Stimulated activated CD8-positive, alpha-beta memory T cell treated with anti-CD3 and anti-CD28 coated beads, Interleukin-15, amount 100 ng/mL, for 24 hours (primary cell): ENCODE data around the gene DGKG.

ENCODE experiments used
- DNase-seq: peaks from one replicate; pipeline ENCODE4 v3.0.0-alpha.2; 2020; ENCODE audit warnings: low read depth

DGKG gene

DNA sequence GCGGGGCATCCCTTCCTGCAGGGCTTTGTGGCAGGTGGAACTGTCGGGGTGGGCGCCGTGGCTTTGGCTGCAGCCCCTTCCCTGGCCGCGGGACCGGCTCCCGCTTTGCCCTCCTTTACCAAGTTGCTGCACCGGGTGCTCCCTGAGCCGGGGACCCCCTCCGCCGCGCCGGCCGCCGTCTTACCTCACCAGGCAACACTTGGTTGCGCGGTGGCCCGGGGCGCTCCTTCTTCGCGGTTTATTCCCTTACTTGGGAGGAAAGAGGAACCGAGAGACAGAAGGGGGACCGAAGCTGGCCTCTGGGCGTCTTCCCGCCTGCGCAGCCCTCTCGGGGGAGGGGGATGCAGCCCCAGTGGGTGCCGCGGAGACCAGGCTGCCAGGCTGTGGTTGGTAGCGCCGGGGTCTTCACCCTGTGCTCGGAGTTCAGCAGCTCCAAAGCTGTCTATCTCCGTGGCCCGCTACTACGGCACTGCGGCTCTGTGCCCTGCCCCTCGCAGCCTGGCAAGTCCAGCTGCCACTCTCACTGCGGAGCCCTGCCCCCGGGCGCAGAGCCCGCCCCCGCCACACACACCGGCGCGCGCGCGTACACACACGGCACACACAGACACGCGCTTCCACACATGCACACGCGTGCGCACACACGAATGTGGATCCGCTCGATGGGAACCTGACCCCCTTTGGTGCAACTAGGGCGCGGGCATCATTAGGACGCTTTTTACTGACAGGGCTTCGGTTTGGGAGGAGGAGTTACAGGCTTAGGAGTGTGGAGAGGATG lies at the start of gene DGKG:
Gene DGKG, minus strand, starts transcription at position 473 of the 775 bp plus-strand sequence. CDS start 41,775 bp downstream, outside the sequence.
- DNase-seq: no peak

DNA sequence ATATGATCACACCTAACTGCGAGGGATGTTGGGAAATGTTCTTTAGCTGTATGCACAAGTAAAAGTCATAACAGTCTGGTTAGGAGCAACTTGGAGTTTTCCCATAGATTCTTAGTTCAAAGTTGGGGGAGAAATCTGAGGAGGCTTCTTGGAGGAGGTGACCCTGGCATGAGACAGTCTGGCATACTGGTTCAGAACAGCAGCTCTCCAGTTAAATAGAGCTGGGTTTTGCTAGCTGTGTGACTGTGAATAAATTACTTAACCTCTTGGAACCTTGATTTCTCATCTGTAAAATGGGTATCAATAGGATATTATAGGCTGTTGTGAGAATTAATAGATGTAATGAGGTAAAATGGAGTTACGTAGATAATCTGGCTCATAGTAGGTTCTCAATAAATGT lies 49.1 kb upstream of the DGKG start:
- DNase-seq: no peak

DNA sequence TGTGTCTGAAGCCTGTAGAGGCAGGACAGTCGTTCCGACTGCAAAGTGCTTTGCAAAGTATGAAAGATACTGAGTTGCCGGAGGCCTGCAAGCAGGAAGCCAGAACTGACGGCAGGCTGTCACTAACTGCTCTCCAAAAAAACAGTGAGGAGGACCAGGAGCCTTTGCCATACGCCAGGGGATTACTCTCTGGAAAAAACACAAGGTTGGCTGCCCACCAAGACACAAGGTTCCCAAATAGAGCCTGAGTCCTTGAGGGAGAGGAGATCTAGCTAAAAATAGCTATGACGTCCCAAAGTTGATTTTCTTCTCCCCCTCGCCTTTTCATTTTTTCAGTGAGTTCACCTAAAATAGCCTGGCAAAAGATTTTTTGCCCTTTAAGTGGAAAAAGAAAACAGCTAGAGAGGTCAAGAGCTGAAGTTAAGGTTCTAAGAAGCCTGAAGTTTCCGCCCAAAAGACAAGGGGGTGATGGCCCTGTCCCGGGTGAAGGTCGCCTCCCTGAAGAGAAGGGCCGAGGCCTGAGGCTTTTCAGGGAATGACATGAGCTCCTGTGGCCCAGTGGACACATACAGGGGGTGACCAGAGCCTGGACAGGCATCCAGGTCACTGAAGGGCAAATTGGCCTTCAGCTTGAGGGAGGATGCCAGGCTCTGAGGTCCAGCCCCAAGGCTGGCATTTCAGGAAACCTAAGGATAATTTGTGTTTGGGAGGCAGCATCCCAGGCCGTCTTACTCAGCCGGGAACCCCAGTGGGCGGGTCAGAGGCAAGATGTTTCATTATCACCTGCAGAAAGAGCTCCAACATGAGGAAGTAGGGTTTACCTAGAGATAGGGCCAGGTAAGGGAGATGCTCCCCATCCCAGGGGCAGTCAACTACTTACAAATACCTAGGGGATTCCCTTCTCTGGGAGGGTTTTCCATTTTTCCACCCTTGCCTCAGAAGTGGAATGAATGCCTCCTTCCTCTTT lies 44.9 kb upstream of the DGKG start:
- DNase-seq: no peak

DNA sequence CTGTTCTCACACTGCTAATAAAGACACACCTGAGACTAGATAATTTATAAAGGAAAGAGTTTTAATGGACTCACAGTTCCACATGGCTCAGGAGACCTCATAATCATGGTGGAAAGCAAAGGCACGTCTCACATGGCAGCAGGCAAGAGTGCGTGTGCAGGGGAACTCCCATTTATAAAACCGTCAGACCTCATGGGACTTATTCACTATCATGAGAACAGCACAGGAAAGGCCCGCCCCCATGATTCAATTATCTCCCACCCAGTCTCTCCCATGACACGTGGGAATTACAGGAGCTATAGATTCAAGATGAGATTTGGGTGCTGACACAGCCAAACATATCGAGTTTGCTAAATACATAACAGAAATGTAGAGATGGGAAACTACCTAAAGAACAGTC lies 39.5 kb upstream of the DGKG start:
- no peak for DNase-seq

DNA sequence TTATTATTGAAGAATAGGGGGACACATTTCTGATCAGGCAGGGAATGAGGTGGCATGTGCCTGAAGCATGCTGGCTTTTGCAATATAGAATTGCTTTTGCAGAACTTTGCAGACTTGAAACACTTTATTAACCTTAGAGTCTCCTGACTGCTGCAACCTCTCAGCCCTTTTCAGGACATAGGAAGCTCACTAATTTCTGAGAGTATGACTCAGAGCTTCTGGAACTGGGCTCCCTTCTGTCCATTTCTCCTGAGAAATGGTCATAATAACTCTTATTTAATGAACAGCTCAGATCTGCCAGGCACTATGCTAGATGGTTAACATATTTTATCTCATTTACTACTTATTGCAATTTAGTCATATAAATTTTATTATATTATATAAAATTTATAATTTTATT lies 38.6 kb upstream of the DGKG start:
- no peak for DNase-seq

DNA sequence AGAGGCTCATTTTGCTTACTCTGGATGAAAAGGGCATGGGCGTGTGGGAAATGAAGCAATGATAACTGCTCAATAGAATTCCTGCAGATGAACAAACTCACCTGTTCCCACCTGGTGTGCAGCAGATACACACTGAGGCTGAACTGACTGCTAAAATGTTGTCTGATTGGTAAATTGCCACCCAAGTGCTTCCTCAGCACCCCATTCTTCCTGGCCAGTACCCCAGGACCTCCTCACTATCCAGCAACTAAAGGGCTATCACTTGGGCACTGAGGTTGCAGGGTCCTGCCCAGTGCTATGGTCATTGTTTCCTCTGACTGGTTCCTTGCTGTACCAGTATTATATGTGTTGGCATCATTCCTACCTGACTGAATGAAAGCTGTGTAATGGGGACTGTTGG lies 38.0 kb upstream of the DGKG start:
- no peak for DNase-seq

DNA sequence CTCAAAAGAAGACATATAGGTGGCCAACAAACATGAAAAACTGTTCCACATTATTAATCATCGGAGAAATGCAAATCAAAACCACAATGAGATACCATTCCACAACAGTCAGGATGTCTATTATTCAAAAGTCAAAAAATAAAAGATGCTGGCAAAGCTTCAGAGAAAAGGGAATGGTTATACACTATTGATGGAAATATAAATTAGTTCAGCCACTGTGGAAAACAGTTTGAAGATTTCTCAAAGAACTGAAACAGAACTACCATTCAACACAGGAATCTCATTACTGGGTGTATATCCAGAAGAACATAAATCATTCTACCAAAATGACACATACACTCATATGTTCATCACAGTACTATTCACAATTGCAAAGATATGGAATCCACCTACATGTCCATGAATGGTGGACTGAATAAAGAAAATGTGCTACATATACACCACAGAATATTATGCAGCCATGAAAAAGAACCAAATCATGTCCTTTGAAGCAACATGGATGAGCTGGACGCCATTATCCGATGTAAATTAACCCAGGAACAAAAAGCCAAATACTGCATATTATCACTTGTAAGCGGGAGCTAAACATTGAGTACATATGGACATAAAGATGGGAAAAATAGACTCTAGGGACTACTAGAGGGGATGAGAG lies 32.7 kb upstream of the DGKG start:
- DNase-seq: no peak

DNA sequence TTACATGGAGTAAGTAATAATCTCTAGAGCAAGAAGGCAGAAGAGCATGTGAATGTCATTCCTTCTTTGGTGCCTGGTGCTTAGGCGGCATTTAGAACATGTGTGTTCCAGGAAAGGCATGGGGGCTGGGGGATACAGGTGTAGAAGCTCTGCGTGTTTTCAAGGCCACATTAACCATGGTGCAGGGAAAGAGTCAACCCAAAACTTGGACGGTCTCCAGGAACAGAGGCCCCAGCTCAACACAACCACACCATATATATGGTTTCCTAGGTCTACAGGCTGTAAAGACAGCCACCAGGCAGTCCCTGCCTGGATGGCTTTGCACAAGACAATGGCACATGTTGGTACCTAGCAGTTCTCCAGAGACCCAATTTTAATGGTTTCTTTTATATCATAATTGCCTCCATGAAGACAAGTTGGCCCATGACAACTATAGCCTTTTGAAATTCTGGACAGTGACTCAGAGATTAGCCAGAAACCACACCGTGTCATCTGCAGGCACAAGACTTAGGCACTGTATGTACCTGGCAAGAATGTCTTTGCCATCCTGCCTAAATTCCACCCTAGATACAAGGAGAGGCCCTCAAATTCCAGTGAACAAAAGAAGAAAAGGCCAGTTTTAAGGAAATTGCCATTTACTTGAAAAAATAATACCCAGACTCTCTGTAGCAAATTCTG lies 25.0 kb upstream of the DGKG start:
- no peak for DNase-seq

DNA sequence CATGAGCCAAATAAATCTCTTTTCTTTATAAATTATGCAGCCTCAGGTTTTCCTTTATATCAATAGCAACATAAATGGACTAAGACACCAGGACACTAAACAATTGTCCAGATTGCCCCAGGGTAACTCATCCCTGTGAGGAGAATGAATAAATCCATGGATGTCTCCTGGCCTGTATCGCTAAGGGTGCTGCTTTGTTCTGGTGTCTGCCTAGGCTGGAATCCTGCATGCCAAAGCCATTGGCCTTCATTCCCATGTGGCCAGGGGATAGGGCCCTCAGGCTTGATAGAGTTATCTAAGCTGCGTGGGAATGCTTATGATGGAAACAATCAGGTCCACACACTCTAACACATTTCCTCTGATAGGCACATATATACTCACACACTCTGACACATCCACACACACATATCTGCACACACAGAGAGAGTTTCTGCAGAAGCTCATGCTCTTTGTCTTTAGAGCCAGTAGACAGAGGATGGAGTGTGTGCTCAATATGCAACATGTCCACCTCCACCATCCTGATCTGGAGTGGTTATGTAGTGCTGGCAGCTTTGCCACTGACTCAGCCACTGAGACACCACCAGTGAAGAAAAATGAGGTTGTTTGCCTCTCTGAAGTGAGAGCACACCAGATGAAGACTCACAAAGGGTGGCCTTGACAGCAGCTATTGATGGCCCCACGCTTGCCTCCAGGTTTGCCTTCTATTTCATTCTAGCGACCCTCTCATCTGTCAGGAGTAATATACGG lies 24.0 kb upstream of the DGKG start:
- DNase-seq: no peak

DNA sequence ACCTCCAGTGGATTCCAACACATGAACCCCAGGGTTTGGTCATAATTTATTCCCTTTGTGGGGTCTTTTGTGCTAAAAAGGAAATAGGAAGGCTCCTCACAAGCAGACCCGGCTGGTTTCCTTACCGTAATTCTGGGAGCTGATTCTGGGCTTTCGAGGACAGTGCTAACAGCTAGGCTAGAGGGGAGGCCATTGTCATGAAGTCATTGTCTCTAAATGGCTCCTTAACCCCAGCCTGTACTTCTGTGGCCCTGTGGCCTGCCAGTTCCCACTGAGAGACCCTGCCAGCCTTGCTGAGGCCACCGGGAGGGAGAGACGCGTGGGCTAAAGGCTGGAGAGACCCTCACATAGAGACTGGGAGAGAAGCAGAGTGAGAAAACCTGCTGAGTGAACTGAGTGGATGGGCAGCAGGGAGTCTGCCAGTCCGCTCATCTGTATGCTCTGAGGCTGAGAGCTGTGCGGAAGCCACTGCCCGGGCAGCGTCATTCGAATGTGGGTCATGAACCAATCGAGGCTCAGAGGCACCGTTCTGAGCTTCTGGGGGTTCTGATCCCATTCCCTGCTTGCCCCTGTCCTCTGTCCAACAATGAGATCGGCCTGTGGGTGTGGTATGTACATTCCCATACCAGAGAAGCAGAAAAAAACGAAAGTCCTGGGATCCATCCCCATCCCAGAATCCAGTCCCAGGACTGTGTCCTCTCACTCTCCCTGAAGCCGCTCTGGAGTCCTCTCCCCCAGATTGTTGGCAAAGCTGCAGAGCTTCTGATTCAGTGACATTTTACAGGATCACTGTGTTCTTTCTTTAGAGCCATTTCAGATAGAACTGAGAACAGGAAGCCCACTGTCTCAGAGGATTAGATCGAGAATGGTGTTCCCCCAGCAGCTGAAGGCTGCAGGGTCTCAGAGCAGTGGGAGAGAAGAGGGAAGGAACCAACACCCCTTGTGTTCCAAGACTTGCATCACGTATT lies 21.3 kb upstream of the DGKG start:
- no peak for DNase-seq

DNA sequence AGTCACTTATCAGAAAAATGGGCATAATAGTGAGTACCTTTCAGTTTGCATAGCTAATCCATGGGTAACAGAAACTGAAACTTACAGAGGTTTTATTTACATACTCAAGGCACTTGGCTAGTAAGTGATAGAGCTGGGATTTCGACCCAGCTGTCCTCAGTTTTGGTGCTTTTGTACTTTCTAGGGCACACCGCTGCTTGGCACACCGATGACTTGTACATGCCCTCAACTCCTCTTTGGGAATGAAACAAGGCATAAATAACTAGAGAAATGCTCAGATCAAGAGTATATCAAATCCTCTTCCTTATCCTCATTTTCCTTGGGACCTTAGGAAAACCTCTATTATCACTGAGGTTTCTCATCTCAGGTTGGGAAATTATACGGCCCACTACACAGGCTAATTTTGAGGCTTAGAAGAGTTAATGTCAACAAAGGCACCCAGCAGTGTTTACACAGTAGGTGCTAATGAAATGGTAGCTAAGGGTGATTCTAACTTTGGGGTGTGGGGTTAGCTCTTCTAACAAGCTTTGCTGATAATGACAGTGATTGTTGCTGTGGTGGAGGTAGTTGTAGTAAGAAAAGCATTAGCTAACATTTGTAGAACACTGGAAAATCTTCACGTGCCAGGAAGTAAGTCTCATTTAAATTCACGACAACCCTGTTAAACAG lies 20.3 kb upstream of the DGKG start:
- DNase-seq: no peak

DNA sequence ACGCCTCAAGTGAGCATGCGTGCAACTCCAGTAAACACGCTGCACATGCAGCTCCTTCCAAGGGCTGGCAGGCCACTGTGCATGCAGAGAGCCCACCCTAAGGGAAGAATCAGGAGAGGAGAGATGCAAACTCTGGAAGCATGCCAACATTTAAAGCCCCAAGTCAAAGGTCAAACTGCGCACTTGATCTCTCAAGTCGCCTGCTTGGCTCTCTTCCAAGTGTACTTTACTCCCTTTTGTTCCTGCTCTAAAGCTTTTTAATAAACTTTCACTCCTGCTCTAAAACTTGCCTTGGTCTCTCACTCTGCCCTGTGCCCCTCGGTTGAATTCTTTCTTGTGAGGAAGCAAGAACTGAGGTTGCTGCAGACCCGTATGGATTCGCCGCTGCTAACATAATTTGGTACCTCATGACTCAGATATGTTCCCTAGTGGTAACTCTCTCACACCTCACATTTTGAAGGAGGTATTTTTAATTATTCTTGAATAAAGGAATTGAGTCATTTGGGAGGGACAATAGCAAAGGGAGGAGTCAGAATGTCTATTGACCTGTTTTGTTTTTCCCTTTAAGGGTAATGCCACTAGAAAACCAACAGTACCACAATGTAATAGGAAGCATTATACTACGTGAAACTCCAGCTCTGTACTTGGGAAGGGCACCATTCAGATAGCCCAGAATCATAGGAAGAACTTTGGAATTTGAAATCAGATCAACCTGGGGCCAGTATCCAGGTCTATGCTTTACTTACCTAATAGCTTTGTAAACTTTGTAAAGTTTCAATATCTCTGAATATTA lies 19.6 kb upstream of the DGKG start:
- DNase-seq: no peak

DNA sequence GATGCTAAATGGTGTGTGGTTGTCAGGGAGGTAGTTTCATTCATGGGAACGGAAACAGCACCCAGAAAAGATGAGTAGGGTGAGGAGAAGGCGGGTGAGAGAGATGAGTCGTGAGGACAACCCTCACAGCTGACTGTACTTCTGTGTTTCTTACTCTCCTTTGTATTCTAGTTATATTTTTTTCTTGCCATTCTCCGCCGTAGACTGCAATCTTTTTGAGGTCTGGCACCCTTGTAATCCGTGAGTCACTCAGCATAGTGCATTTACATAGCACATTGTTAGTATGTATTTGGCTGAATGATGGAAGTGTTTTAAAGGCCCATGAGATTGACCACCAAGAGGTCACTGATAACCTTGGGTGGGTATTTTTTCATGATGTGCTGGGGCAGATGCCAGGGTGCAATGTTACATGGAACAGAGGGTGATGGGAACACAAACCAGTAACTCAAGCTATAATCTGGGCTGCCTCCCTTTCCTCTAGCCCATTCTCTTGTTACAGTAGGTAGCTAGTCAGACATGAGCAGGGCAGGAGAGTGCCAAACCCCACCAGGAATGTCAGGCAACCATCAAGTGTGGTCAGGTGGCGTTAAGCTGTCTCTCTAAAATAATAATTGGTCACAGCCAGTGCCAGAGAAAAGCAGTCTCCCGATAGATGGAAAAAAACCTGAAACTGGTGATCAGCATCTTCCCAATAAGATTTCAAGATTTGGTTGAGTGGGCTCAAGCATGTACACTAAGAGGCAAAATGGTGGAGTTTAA lies 18.8 kb upstream of the DGKG start:
- DNase-seq: no peak

DNA sequence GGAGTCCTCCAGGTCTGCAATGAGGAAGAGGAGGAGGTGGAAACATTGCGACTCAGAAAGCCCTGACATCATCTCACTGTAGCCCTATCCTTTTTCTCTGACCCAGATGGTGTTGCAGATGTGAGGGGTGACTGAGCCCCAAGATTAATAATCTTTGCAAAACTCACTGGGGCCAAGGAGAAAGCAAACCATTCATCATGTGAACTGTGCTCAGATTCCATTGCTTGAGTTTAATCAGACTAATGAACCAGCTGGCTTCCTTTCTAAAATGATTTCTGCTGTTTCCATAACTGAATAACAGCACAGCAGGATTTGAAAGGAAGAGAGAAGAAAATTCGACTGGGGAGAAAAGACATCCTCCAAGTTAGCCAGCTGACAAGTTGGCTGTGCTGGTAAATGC lies 13.4 kb upstream of the DGKG start:
- no peak for DNase-seq

DNA sequence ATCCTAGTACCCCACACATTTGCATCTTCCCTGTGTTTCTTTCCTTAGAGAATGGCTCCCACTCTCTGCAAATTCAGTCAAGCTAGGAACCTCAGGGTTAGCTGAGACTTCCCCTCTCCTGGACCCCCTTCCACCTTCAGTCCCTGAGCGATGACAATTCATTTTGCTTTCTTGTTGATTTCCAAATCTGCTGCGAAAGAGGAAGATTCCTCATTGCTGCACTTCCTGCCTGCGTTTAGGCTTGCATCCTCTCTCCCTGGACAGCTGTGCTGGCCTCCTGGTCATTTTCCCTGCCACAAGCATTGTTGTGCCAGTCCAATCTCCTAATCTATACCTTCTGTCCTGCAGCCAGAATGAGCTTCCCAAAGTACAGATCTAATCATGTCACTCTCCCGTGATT lies 12.3 kb upstream of the DGKG start:
- DNase-seq: no peak

DNA sequence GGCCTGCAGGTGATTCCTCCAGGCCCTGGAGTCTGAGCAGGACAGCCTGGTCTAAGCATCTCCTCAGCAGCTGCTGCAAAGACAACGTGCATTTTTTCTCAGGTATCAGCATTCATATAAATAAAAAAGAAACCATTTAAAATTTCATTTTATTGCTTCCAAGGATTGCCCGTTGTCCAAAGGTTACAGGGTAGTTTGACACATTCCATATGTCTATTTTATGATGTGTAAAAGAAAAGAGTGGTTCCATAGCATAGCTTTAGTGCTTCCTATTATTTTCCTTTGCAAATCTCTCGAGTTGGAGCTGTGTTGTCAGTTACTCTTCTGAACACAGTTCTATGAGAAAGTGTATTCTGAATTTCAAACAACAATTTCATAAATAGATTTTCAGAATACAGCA lies 7.2 kb upstream of the DGKG start:
- no peak for DNase-seq

DNA sequence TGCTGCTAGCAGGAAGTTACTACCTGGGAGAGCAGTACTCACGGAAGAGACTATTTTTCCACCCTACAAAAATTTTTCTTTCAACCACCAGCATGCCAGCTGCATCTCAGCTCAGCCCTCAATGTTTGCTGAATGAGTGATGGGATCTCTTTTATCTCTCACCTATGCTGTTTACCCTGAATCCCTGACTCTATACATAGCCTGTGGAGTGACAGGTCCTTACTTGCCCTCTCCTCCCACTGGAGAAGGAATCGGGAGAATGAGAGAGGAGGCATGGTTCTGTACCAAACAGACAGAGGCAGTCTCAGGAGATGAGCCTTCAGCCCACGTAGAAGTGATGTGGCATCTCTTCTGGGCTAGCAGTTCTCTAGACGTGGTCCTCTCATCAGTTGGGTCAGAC lies 6.7 kb upstream of the DGKG start:
- DNase-seq: no peak

DNA sequence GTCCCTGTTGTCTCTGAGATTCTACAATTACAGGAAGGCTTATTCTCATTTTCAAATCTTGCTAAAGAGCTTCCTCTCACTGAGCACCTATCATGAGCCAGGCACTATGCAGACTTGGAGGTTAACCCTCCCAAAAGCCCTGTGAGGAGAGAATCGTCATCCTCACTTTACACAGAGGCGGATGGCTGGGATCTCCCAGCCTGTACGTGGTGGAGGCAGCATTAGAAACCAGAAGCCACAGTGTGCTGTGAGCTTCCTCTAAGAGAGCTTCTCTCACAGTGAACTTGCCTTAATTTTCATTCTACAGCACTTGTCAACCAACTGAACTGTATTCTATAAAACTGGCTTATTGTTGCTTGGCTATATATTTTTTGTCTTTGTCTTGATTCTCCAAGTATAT lies 6.1 kb upstream of the DGKG start:
- DNase-seq: no peak
